ENCODE results near the gene HEXB. TPM values are rescaled to one million over a fixed set of nuclear protein-coding genes. Genes with fewer than 3 reads are reported as not detected.

Gene HEXB
- total and polyA plus RNA-seq, 9 of the 15 experiments (the other 6 are each of a cell fraction or from before 2014, with no cell fraction given): 22.9 to 158 (median 108) TPM

DNA sequence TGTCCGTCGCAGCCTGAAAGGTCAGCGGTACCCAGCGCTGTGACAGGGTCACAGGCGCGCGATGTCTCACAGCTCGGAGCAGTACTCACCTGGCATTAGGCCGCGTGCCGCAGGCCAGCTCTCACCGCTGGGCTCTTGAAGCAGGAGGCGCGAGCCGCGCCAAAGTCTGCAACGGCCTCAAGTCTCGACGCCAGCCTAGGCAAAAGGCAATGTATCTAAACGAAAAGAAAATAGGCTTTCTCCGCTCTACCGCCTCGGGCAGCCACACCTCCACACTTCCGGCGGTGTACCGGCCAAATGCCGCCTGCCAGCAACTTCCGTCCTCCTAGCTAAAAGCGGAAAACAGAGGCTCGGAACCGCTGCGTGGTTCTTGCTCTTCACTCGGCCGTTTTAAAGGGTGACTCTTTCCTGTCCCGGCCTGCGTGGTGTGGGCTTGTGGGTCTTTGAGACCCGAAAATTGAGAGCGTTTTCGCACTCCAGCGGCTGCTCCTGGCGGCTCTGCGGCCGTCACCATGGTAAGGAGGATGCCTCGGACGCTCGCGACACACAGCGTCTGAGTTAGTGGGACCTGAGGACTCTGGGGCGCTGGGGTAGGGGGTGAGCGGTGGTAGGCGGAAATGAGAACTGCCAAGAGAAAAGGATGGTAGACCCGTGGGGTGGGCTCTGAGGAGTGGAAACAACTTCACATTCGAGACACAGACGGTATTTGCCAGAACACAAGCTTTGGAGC, 82.0 kb downstream of the HEXB start, which contains the start of the genes GFM2 and NSA2 (continued):
- TF ChIP-seq, protein P1, sequence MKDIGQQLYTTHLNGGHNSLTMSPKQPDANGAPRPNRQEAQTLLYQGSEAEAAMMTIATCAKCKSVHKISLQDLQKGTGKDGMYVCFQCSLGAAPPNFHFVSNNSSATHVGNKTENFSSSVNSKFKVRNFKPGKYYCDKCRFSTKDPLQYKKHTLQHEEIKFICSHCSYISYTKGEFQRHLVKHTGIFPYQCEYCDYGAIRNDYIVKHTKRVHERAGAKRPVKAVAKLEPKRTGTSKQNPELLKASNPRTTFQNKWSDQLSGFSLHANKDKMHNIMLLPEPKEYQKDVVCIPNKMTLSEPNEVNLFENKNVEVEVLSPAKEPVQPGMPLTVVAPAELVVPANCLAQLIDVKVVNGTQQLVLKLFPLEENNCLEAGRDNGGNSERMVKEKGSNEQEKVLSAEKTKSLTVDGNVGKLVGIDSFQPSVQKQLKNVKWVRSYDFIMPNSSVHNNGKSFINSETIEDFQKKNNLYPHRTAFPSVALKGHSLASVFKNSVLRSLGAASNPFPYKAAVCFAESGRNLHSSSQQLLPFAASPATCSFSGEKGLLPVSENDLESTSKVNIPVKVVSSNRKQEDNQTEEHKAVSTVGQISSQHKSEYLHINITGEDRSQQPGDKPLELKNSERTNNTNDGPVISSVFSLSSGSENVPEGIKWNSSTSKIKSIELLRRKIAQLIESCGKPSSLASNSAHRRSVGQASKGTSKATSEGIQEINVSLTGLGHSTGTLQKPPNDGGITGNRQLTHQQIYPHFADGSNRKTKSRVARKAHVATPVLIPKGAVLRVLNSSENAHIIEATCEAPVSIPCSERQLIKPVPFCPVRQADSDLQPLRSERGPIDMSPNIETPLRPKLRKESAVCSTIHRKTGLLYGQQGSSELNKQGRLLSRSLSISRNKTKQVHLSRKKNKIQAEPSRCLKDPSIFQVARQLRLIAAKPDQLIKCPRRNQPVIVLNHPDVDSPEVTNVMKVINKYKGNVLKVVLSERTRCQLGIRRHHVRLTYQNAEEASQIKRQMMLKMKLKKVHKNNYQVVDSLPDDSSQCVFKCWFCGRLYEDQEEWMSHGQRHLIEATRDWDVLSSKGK (CRISPR knock-in tag; IDR thresholded peaks at IDR 0.05): no peak
- TF ChIP-seq SOX6 (IDR thresholded peaks at IDR 0.05) (peak; percentile 62; the same call in 1 of the 2 replicates), SRSF9 (IDR thresholded peaks at IDR 0.05; ENCODE audit: borderline replicate concordance, low read depth, low read length) (no peak), HIVEP1 (CRISPR knock-in tag; IDR thresholded peaks at IDR 0.05) (no peak), FOXP1 (CRISPR knock-in tag; IDR thresholded peaks at IDR 0.05) (no peak; the same call in 1 of the 2 replicates), NCOA4 (IDR thresholded peaks at IDR 0.05; ENCODE audit: partially characterized antibody) (no peak), CEBPG (CRISPR knock-in tag; IDR thresholded peaks at IDR 0.05) (no peak), CEBPG (tag; conservative IDR thresholded peaks at IDR 0.05 in 1 of 2, IDR thresholded peaks at IDR 0.05 in 1 of 2) (no peak), FOXJ3 (CRISPR knock-in tag; IDR thresholded peaks at IDR 0.05) (no peak), MTF1 (CRISPR knock-in tag; IDR thresholded peaks at IDR 0.05; ENCODE audit: borderline replicate concordance) (no peak), JUN (IDR thresholded peaks at IDR 0.05; ENCODE audit: borderline replicate concordance, low read depth, low read length) (peak; percentile 50; the same call in 1 of the 2 replicates), JUN (CRISPR knock-in tag; IDR thresholded peaks at IDR 0.05; ENCODE audit: borderline replicate concordance) (no peak)
- TF ChIP-seq, protein P2, sequence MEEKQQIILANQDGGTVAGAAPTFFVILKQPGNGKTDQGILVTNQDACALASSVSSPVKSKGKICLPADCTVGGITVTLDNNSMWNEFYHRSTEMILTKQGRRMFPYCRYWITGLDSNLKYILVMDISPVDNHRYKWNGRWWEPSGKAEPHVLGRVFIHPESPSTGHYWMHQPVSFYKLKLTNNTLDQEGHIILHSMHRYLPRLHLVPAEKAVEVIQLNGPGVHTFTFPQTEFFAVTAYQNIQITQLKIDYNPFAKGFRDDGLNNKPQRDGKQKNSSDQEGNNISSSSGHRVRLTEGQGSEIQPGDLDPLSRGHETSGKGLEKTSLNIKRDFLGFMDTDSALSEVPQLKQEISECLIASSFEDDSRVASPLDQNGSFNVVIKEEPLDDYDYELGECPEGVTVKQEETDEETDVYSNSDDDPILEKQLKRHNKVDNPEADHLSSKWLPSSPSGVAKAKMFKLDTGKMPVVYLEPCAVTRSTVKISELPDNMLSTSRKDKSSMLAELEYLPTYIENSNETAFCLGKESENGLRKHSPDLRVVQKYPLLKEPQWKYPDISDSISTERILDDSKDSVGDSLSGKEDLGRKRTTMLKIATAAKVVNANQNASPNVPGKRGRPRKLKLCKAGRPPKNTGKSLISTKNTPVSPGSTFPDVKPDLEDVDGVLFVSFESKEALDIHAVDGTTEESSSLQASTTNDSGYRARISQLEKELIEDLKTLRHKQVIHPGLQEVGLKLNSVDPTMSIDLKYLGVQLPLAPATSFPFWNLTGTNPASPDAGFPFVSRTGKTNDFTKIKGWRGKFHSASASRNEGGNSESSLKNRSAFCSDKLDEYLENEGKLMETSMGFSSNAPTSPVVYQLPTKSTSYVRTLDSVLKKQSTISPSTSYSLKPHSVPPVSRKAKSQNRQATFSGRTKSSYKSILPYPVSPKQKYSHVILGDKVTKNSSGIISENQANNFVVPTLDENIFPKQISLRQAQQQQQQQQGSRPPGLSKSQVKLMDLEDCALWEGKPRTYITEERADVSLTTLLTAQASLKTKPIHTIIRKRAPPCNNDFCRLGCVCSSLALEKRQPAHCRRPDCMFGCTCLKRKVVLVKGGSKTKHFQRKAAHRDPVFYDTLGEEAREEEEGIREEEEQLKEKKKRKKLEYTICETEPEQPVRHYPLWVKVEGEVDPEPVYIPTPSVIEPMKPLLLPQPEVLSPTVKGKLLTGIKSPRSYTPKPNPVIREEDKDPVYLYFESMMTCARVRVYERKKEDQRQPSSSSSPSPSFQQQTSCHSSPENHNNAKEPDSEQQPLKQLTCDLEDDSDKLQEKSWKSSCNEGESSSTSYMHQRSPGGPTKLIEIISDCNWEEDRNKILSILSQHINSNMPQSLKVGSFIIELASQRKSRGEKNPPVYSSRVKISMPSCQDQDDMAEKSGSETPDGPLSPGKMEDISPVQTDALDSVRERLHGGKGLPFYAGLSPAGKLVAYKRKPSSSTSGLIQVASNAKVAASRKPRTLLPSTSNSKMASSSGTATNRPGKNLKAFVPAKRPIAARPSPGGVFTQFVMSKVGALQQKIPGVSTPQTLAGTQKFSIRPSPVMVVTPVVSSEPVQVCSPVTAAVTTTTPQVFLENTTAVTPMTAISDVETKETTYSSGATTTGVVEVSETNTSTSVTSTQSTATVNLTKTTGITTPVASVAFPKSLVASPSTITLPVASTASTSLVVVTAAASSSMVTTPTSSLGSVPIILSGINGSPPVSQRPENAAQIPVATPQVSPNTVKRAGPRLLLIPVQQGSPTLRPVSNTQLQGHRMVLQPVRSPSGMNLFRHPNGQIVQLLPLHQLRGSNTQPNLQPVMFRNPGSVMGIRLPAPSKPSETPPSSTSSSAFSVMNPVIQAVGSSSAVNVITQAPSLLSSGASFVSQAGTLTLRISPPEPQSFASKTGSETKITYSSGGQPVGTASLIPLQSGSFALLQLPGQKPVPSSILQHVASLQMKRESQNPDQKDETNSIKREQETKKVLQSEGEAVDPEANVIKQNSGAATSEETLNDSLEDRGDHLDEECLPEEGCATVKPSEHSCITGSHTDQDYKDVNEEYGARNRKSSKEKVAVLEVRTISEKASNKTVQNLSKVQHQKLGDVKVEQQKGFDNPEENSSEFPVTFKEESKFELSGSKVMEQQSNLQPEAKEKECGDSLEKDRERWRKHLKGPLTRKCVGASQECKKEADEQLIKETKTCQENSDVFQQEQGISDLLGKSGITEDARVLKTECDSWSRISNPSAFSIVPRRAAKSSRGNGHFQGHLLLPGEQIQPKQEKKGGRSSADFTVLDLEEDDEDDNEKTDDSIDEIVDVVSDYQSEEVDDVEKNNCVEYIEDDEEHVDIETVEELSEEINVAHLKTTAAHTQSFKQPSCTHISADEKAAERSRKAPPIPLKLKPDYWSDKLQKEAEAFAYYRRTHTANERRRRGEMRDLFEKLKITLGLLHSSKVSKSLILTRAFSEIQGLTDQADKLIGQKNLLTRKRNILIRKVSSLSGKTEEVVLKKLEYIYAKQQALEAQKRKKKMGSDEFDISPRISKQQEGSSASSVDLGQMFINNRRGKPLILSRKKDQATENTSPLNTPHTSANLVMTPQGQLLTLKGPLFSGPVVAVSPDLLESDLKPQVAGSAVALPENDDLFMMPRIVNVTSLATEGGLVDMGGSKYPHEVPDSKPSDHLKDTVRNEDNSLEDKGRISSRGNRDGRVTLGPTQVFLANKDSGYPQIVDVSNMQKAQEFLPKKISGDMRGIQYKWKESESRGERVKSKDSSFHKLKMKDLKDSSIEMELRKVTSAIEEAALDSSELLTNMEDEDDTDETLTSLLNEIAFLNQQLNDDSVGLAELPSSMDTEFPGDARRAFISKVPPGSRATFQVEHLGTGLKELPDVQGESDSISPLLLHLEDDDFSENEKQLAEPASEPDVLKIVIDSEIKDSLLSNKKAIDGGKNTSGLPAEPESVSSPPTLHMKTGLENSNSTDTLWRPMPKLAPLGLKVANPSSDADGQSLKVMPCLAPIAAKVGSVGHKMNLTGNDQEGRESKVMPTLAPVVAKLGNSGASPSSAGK (IDR thresholded peaks at IDR 0.05): no peak
